ENCODE measurements around the gene ADSS2. TPM values are rescaled to one million over a fixed set of nuclear protein-coding genes. Genes with fewer than 3 reads are reported as not detected.

The ADSS2 gene
- polyA plus RNA-seq, 3 donors, result 24.4 to 33.5 (median 26.3) TPM

DNA sequence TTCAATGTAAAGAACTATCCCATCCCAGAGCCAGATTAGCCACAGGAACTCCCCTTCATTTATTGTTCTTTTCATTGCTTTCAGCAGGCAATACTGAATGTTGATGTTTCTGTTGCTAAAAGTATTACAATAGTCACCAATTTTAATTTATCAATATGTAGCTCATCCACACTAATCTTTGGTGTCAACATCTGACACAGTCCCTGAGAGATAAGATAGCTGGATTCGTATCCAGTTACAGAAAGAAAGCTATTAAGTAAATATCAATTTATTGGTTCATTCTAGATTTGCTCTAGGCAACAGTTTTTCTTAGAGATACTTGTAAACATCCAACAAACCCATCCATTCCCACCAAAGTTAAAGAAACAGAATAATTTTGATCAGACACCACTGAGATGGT is 4.7 kb downstream of the ADSS2 start:
- H3K4me3 ChIP-seq (replicated peaks in 1 of 3; ENCODE audit: low read depth in 2 of 3, low read length in 3 of 3), result no peak overlapping the region
- intact Hi-C loops (cut with micrococcal nuclease), result no loop called here
- peak overlapping the region in 1 of 7 donors; percentile 23 for H3K27ac Mint-ChIP-seq

DNA sequence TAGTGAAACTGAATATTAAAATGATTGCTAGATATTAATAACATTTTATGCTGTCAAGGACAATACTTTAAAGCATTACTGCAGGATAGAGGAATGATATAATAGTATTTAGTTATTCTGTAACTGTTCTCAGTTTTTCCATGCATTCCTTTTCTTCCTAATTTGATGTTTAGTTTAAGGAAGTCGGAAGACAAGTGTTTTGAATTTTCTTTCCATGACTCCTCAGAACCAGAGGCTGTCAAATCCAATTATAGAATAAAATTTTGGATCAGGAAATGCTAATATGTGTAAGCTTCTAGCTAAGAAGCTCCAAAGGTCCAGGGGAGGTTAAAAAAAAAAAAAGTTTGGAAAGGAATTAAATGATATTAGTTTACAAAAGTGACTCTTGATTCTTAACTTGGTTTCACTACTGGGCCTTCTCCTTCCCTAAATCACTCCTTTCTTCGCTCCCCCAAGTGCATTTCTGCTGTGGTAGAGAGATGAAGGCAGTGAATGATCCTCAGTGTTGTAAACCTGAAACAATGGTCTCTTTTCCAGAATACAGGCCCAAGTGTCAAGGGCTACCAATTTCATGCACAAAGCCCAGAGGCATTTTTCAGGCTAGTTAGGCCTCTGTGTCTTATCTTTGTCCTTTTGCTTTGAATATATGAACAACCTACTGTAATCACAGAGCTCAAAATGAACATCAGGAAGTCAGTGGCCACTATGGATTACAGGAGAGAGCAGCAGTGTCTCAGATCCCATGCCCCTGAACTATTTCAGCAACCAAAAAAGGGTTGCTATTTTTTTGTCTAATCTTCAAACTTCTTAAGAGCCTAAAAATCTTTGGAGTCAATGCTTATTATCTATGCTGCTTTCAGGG is 6.2 kb downstream of the ADSS2 start:
- H3K4me3 ChIP-seq (replicated peaks in 1 of 3; ENCODE audit: low read depth in 2 of 3, low read length in 3 of 3), result no peak overlapping the region
- no CpG with 5 or more reads among the region's 2 CpGs for WGBS (ENCODE audit: insufficient coverage)
- Mint-ChIP-seq H3K4me3 (peak overlapping the region in 1 of 2 donors; percentile 14), H3K27me3 (ENCODE audit: low read depth in 3 of 3) (no peaks in the 10 kb centered on the region), H3K36me3 (peaks cover 27 to 32% of the 10 kb centered on the region in 2 donors), H3K4me1 (peaks cover 45% of the 10 kb centered on the region), H3K27ac (peak overlapping the region in 6 of 7 donors; percentile 24 to 83 (median 44)), H3K9me3 (no peaks in the 10 kb centered on the region)
- H3K9me3 ChIP-seq (replicated peaks in 1 of 2; ENCODE audit: control insufficient read depth in 1 of 2, insufficient read depth in 1 of 2, low read length in 2 of 2), result no peaks in the 10 kb centered on the region
- peaks cover 24 to 26% of the 10 kb centered on the region in 2 donors for H3K4me1 ChIP-seq (ENCODE audit: control insufficient read depth in 1 of 2, insufficient read depth in 2 of 2, low read length in 2 of 2)
- no peak for DNase-seq
- H3K27ac ChIP-seq (ENCODE audit: low read depth in 1 of 2, low read length in 2 of 2), result peak overlapping the region in 1 of 2 donors; percentile 71
- H2AFZ ChIP-seq (ENCODE audit: insufficient read depth, low read depth, low read length, poor library complexity, severe bottlenecking), result no peak overlapping the region
- H3K27me3 ChIP-seq (ENCODE audit: control insufficient read depth in 2 of 2, insufficient read depth in 2 of 2, low read length in 2 of 2), result no peaks in the 10 kb centered on the region
- peaks cover 100% of the 10 kb centered on the region for H3K79me2 ChIP-seq (ENCODE audit: insufficient read depth, low read length)
- TF ChIP-seq, protein P1, sequence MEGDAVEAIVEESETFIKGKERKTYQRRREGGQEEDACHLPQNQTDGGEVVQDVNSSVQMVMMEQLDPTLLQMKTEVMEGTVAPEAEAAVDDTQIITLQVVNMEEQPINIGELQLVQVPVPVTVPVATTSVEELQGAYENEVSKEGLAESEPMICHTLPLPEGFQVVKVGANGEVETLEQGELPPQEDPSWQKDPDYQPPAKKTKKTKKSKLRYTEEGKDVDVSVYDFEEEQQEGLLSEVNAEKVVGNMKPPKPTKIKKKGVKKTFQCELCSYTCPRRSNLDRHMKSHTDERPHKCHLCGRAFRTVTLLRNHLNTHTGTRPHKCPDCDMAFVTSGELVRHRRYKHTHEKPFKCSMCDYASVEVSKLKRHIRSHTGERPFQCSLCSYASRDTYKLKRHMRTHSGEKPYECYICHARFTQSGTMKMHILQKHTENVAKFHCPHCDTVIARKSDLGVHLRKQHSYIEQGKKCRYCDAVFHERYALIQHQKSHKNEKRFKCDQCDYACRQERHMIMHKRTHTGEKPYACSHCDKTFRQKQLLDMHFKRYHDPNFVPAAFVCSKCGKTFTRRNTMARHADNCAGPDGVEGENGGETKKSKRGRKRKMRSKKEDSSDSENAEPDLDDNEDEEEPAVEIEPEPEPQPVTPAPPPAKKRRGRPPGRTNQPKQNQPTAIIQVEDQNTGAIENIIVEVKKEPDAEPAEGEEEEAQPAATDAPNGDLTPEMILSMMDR (IDR thresholded peaks at IDR 0.05), result no peak
- H3K4me2 ChIP-seq (replicated peaks; ENCODE audit: extremely low read depth, low read length, poor library complexity, severe bottlenecking), result no peak overlapping the region
- intact Hi-C loops (cut with micrococcal nuclease), result no loop called here
- H4K20me1 ChIP-seq (ENCODE audit: insufficient read depth, low read length), result peaks cover 97% of the 10 kb centered on the region
- H3K36me3 ChIP-seq (replicated peaks in 1 of 2; ENCODE audit: control insufficient read depth in 1 of 2, insufficient read depth in 2 of 2, low read length in 2 of 2), result peaks cover 2 to 26% of the 10 kb centered on the region in 2 donors
- H3K9ac ChIP-seq (ENCODE audit: insufficient read depth, low read length, poor library complexity, severe bottlenecking), result no peak overlapping the region

More for the DNA sequence above, 4.7 kb downstream of the ADSS2 start:
- Histone ChIP-seq H3K4me2 (replicated peaks; ENCODE audit: extremely low read depth, low read length, poor library complexity, severe bottlenecking) (no peak overlapping the region), H3K79me2 (ENCODE audit: insufficient read depth, low read length) (peaks cover 96% of the 10 kb centered on the region), H3K9me3 (replicated peaks in 1 of 2; ENCODE audit: control insufficient read depth in 1 of 2, insufficient read depth in 1 of 2, low read length in 2 of 2) (no peaks in the 10 kb centered on the region), H3K27ac (ENCODE audit: low read depth in 1 of 2, low read length in 2 of 2) (peak overlapping the region in 1 of 2 donors; percentile 23), H3K4me1 (ENCODE audit: control insufficient read depth in 1 of 2, insufficient read depth in 2 of 2, low read length in 2 of 2) (peaks cover 26 to 32% of the 10 kb centered on the region in 2 donors), H4K20me1 (ENCODE audit: insufficient read depth, low read length) (peaks cover 83% of the 10 kb centered on the region), H2AFZ (ENCODE audit: insufficient read depth, low read depth, low read length, poor library complexity, severe bottlenecking) (no peak overlapping the region), H3K36me3 (replicated peaks in 1 of 2; ENCODE audit: control insufficient read depth in 1 of 2, insufficient read depth in 2 of 2, low read length in 2 of 2) (peaks cover 2 to 26% of the 10 kb centered on the region in 2 donors), H3K9ac (ENCODE audit: insufficient read depth, low read length, poor library complexity, severe bottlenecking) (no peak overlapping the region), H3K27me3 (ENCODE audit: control insufficient read depth in 2 of 2, insufficient read depth in 2 of 2, low read length in 2 of 2) (no peaks in the 10 kb centered on the region)
- no peak overlapping the region for H3K4me3 Mint-ChIP-seq
- no peak for DNase-seq
- peaks cover 49% of the 10 kb centered on the region for H3K4me1 Mint-ChIP-seq
- peaks cover 27 to 32% of the 10 kb centered on the region in 2 donors for H3K36me3 Mint-ChIP-seq
- no peaks in the 10 kb centered on the region for H3K27me3 Mint-ChIP-seq (ENCODE audit: low read depth in 3 of 3)
- no peaks in the 10 kb centered on the region for H3K9me3 Mint-ChIP-seq
- no CpG with 5 or more reads among the region's 1 CpG for WGBS (ENCODE audit: insufficient coverage)
- TF ChIP-seq, protein P1 (IDR thresholded peaks at IDR 0.05), result no peak

All from CD14-positive monocyte (primary cell).